GM21619 (cell line): Measurements from ENCODE around the gene SNCG.
"Not testable (repeated sequence)": the region's sequence is repeated elsewhere in the genome, so short reads cannot be mapped to it uniquely, and the experiment has no call there.

Source experiments
- ATAC-seq: cut with Tn5 transposase; IDR thresholded peaks from one replicate; pipeline ENCODE4 v1.9.1; 2021; ENCODE audit not compliant: unreplicated experiment

The SNCG gene

DNA sequence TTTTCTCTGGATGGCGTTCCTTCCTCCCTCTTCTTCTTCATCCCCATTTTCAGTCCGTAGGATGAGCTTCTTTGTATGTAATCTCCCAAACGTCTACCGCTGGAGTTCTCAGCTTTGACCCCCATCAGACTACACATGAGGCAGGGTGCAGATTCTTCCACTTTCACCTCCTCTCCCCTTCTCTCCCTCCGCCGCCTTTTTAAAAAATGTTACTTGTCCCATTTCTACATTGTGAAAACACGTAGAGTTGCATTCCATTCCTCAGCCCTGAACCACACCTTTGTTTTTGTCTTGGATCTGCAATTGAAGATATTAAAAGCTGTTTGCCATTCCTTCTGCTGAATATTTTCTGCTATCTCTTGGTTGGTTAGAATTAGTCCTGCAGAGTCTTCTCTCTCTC is 16.1 kb downstream of the SNCG start:
- ATAC-seq = no peak

DNA sequence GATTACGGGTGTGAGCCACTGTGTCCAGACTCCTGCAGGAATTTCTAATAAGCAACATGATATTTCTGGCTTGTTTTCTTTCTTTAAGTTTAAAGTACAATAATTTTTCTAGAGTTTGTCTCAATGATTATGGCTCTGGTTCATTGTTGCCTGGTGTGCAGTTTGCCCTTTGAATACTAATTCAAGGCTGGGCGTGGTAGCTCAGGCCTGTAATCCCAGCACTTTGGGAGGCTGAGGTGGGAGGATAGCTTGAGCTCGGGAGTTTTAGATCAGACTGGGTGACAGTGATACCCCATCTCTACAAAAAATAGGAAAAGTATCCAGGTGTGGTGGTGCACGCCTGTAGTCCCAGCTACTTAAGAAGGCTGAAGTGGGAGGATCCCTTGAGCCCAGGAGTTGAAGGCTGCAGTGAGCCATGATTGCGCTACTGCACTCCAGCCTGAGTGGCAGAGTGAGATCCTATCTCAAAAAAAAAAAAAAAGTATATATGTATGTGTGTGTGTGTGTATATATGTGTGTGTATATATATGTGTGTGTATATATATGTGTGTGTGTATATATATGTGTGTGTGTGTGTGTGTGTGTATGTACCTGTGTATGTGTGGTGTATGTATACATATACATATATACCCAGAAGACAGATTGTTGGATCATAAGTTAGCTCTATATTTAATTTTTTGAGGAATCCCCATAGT is 18.1 kb downstream of the SNCG start:
- no peak for ATAC-seq

DNA sequence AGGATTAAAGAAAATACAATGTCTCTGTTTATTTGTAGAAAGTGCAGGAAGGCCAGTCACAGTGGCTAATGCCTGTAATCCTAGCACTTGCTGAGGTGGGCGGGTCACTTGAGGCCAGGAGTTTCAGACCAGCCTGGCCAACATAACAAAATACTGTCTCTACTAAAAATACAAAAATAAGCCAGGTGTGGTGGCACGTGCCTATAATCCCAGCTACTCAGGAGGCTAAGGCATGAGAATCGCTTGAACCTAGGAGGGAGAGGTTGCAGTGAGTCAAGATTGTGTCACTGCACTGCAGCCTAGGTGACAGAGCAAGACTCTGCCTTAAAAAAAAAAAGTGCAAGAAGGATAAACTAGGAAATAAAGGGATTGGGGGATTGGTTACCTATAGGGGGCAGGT is 20.1 kb downstream of the SNCG start:
- not testable (repeated sequence) for ATAC-seq

DNA sequence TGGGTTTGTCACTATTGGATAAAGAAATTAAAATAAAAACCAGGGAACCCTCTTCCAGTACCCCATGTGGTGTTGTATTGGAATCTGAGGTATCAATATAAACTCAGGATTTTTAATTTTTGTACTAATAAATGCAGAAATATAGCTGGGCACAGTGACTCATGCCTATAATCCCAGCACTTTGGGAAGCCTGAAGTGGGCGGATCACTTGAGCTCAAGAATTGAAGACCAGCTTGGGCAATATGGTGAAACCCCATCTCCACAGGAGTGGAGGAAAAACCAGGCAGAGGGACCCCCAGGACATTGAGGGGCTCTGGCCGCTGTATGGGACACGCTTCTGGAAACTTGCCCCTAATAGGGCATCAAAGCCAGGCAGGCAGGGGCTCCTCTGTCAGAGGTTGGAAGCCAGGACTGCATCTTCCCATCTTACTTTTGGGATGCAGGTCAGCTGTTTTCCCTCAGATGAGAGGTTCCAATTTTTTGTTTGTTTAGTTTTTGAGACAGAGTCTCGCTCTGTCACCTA is 21.0 kb downstream of the SNCG start:
- ATAC-seq = no peak

DNA sequence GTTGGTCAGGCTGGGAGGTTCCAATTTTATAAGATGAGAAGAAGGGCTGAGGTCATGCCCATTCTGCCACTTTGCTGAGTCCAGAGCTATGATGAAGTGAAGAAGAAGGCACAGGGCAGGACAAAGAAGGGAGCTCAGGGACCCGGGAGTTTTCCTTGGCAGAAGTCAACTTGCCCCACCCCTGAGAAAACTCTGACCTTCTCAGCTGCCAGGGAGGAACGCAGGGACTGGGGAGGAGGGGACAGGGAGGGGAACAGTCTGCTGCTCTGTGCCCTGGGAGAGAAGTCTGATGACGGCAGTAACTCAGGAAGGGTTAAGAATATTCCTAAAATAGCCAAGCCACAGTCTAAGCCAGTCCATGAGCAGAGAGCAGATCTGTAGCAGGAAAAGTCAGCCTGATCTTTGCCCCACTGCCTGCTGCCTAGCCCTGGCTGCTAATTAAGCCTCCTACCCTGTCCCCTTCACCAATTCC is 21.6 kb downstream of the SNCG start:
- ATAC-seq = no peak

DNA sequence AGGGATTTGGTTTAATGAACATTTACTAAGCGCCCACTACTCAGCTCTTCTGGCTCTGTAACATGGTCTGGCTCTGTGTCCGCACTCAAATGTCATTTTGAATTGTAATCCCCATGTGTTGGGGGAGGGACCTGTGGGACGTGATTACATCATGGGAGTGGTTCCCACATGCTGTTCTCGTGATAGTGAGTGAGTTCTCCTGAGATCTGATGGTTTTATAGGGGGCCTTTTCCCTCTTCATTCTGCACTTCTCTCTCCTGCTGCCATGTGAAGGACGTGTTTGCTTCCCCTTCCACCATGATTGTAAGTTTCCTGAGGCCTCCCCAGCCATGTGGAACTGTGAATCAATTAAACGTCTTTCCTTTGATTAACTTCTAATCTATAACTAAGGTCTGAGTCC is 22.6 kb downstream of the SNCG start:
- not testable (repeated sequence) for ATAC-seq

DNA sequence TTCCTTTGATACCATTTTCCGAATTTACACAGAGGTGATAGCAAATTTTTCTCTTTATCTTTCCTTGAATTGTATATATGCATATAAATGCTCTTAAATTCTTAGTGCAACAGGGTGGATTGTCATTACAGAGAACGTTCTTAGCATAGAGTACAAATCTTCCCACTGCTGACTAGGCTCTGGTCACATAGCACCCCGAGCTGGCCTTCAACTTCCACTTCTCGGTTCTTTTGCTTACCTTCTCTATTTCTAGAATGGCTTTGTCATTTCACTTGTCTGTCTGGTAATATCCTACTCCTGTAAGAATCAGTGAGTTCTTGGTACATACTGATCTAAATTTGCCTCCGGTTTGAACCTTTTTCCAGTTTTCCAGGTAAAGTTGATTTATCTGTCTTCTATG is 23.3 kb downstream of the SNCG start:
- no peak for ATAC-seq

DNA sequence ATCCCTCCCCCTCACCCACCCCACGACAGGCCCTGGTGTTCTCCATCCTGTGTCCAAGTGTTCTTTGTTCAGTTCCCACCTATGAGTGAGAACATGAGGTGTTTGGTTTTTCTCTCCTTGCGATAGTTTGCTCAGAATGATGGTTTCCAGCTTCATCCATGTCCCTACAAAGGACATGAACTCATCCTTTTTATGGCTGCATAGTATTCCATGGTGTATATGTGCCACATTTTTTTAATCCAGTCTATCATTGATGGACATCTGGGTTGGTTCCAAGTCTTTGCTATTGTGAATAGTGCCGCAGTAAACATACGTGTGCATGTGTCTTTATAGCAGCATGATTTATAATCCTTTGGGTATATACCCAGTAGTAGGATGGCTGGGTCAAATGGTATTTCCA is 26.1 kb downstream of the SNCG start:
- not testable (repeated sequence) for ATAC-seq

DNA sequence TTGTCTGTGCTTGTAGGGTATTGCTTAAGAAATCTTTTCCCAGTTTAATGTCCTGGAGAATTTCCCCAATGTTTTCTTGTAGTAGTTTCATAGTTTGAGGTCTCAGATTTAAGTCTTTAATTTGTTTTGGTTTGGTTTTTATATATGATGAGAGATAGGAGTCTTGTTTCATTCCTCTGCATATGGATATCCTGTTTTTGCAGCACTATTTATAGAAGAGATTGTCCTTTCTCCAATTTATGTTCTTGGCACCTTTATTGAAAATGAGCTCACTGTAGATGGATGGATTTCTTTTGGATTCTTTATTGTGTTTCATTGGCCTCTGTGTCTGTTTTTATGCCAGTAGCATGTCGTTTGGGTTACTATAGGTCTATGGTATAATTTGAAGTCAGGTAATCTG is 30.1 kb downstream of the SNCG start:
- ATAC-seq = no peak

DNA sequence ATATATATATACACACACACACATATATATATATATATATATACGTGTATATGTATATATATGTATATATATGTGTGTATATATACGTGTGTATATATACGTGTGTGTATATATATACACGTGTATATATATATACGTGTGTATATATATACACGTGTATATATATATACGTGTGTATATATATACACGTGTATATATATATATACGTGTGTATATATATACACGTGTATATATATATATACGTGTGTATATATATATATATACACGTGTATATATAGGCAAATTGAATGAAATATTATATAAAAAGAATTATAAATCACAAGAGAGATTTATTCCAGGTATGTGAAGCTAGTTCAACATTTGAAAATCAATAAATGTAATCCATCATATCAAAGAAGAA is 33.0 kb downstream of the SNCG start:
- ATAC-seq = not testable (repeated sequence)

DNA sequence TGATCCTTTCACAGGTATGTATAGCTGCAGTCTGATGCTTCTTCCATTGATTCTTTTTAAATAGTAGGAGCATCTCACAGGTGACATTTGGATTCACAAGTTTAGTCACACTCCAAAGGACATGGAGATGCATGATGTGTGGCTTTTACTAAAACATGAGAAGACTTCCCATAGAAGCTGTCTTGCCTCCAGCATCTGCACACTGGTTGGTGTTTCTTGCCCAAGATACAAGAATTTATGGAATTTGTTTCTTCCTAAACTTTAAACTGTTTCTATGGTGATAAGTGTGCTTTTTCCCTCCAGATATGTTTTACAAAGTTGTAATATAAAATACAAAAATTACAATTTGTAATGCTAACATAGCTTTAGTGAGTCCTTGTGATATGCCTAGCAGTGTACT is 34.1 kb downstream of the SNCG start:
- ATAC-seq = no peak

DNA sequence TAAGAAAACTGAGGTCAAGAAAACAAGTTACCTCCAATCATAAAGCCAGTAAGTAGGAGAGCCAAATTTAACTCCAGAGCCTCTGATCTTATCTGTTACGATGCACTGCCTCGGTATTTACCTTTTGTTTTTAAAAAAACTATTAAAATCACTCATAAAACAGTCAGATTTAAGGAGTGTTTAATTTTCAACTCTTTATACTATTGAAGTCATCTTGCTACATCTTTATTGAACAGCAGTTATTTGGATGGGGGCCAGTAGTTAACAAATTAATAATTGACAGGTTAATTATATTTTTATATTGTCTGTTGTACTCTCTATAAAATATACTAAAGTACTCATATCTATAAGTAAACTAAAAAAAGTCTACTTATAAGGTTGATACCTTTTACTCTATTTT is 34.5 kb downstream of the SNCG start:
- ATAC-seq = no peak

DNA sequence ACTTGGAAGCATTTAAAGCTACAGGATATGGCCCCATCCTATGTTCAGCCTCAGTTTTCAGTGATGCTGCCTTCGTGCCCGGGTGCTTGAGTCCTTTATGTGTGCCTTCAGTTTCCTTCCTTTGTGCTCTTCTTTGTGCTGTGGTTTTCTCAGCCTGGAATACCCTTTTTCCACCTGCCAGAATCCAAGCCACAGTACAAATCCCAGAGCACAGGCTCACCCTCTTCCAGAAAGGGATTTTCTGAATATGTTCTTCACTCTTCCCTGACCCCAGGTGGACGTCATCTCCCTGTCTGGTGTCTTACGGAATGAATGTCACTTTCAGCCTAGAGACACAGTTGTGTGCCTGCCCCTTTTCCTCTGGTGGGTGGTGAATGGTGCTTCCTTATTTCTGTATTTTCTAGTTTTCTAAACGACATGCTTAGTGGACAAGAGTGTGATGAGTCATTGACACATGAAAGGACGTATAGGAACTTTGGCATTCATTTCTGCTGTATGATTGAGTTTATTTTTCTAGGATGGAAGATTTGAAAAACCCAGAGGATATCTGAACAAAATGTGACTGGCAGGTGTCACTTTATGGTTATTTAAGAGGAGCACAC is 41.5 kb downstream of the SNCG start:
- ATAC-seq = not testable (repeated sequence)

DNA sequence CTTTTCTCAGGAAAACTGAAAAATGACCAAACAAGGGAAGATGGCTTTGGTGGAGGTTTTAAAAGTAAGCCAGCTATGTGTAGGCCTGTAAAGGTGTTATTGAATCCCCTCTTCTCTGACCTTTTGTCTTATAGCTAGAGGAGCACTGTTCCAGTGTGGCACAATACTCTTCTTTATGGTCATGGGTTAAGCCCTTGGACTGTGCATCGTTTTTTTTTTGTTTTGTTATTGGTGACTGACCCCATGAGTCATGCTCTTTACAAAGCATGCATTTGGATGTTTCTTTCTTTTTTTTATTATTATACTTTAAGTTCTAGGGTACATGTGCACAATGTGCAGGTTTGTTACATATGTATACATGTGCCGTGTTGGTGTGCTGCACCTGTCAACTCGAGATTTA is 42.1 kb downstream of the SNCG start:
- ATAC-seq = no peak

DNA sequence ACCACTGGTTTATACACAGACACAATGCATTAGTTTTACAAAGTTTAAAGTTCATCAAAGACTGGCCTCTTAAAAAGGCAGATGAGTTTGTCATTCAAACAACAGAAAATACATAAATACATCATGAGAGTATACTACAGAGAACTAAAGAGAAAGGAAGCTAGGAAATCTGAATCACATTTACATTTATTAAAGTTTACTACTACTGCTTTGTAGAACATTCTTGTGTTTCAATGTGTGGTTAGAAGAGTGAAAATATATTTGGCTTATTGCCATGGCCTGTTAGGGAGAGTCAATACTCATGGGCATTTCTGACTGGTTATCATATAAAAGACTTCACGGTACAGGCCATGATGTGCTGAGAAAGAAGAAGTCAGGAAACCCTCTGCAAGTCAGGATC is 48.7 kb downstream of the SNCG start:
- not testable (repeated sequence) for ATAC-seq

DNA sequence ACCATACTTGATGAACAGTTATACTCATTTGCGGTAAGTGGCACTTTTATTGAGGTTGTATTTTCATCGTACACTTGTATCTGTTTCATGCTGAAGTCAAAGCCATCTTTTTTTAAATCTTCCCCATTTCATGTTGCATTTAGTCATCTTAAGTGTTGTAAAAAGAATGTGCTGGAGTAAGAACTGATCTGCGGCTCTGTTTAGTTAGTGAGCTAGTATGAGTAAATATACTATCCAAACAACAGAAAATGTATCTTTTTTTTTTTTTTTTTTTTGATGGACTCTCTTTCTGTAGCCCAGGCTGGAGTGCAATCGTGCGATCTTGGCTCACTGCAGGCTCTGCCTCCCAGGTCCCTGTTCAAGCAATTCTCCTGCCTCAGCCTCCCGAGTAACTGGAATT is 49.3 kb downstream of the SNCG start:
- ATAC-seq = not testable (repeated sequence)

DNA sequence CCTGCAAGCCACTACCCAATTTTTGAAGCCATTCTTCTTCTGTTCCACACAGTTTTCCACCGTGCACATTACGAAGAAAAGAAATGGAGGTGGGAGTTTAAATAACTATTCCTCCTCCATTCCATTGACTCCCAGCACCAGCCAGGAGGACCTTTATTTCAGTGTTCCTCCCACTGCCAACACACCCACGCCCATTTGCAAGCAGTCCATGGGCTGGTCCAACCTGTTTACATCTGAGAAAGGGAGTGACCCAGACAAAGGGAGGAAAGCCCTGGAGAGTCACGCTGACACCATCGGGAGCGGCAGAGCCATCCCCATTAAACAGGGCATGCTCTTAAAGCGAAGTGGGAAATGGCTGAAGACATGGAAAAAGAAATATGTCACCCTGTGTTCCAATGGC is 49.9 kb downstream of the SNCG start:
- ATAC-seq = not testable (repeated sequence)

DNA sequence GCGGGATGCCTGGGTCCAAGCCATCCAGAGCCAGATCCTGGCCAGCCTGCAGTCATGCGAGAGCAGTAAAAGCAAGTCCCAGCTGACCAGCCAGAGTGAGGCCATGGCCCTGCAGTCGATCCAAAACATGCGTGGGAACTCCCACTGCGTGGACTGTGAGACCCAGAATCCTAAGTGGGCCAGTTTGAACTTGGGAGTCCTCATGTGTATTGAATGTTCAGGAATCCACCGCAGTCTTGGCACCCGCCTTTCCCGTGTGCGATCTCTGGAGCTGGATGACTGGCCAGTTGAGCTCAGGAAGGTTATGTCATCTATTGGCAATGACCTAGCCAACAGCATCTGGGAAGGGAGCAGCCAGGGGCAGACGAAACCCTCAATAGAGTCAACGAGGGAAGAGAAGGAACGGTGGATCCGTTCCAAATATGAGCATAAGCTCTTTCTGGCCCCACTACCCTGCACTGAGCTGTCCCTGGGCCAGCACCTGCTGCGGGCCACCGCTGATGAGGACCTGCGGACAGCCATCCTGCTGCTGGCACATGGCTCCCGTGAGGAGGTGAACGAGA is 50.8 kb downstream of the SNCG start:
- not testable (repeated sequence) for ATAC-seq
